ENCODE data around the gene TRABD2B. TPM values are rescaled to one million over a fixed set of nuclear protein-coding genes. Genes with fewer than 3 reads are reported as not detected.

TRABD2B gene
- total and polyA plus RNA-seq, 3 experiments from 2014 or later, result not detected

- DNase-seq, result no peak
- Mint-ChIP-seq H3K27ac (no peak overlapping the region), H3K36me3 (no peaks in the 10 kb centered on the region), H3K27me3 (peaks cover 7% of the 10 kb centered on the region in 2 donors), H3K9me3 (no peaks in the 10 kb centered on the region), H3K4me1 (no peaks in the 10 kb centered on the region), H3K4me3 (no peak overlapping the region)
- ChIA-PET POLR2A (no interaction called here), CTCF (no interaction called here)
- Histone ChIP-seq H3K27me3 (ENCODE audit: insufficient read depth, low read length, poor library complexity, severe bottlenecking) (no peaks in the 10 kb centered on the region), H3K9me3 (ENCODE audit: low read length) (no peaks in the 10 kb centered on the region), H3K4me1 (ENCODE audit: insufficient read depth, low read length) (no peaks in the 10 kb centered on the region), H3K4me3 (ENCODE audit: low read length) (no peak overlapping the region), H3K36me3 (ENCODE audit: insufficient read depth, low read length) (no peaks in the 10 kb centered on the region), H3K27ac (ENCODE audit: low read depth, low read length) (no peak overlapping the region)
Measured at GRCh38 chr1:48035371-48036141, 38.4 kb upstream of the TRABD2B start.

- no peak for DNase-seq
- Mint-ChIP-seq H3K36me3 (no peaks in the 10 kb centered on the region), H3K4me1 (no peaks in the 10 kb centered on the region), H3K27me3 (peaks cover 0 to 7% of the 10 kb centered on the region in 2 donors), H3K4me3 (no peak overlapping the region), H3K9me3 (no peaks in the 10 kb centered on the region), H3K27ac (no peak overlapping the region)
- Histone ChIP-seq H3K9me3 (ENCODE audit: low read length) (no peaks in the 10 kb centered on the region), H3K27ac (ENCODE audit: low read depth, low read length) (no peak overlapping the region), H3K4me1 (ENCODE audit: insufficient read depth, low read length) (no peaks in the 10 kb centered on the region), H3K36me3 (ENCODE audit: insufficient read depth, low read length) (no peaks in the 10 kb centered on the region), H3K4me3 (ENCODE audit: low read length) (no peak overlapping the region), H3K27me3 (ENCODE audit: insufficient read depth, low read length, poor library complexity, severe bottlenecking) (no peaks in the 10 kb centered on the region)
- ChIA-PET CTCF (no interaction called here), POLR2A (no interaction called here)
Measured at GRCh38 chr1:48033495-48034045, 36.4 kb upstream of the TRABD2B start.

GRCh38 chr1:48031676-48032075 is 34.5 kb upstream of the TRABD2B start:
- Histone ChIP-seq H3K4me1 (ENCODE audit: insufficient read depth, low read length) (no peaks in the 10 kb centered on the region), H3K36me3 (ENCODE audit: insufficient read depth, low read length) (no peaks in the 10 kb centered on the region), H3K9me3 (ENCODE audit: low read length) (no peaks in the 10 kb centered on the region), H3K4me3 (ENCODE audit: low read length) (no peak overlapping the region), H3K27ac (ENCODE audit: low read depth, low read length) (no peak overlapping the region), H3K27me3 (ENCODE audit: insufficient read depth, low read length, poor library complexity, severe bottlenecking) (no peaks in the 10 kb centered on the region)
- Mint-ChIP-seq H3K9me3 (no peaks in the 10 kb centered on the region), H3K36me3 (no peaks in the 10 kb centered on the region), H3K4me3 (no peak overlapping the region), H3K27ac (no peak overlapping the region), H3K4me1 (no peaks in the 10 kb centered on the region), H3K27me3 (peaks cover 0 to 9% of the 10 kb centered on the region in 2 donors)
- POLR2A ChIA-PET, result no interaction called here
- CTCF ChIA-PET, result no interaction called here
- no peak for DNase-seq

GRCh38 chr1:48030696-48031365 is 33.6 kb upstream of the TRABD2B start:
- H3K4me3 ChIP-seq (ENCODE audit: low read length), result no peak overlapping the region
- CTCF ChIA-PET, result no interaction called here
- H3K27ac ChIP-seq (ENCODE audit: low read depth, low read length), result no peak overlapping the region
- H3K4me1 ChIP-seq (ENCODE audit: insufficient read depth, low read length), result no peaks in the 10 kb centered on the region
- no peak overlapping the region for H3K27ac Mint-ChIP-seq
- H3K27me3 Mint-ChIP-seq, result peaks cover 0 to 9% of the 10 kb centered on the region in 2 donors
- H3K36me3 Mint-ChIP-seq, result no peaks in the 10 kb centered on the region
- no peaks in the 10 kb centered on the region for H3K27me3 ChIP-seq (ENCODE audit: insufficient read depth, low read length, poor library complexity, severe bottlenecking)
- H3K9me3 ChIP-seq (ENCODE audit: low read length), result no peaks in the 10 kb centered on the region
- H3K4me1 Mint-ChIP-seq, result no peaks in the 10 kb centered on the region
- POLR2A ChIA-PET, result no interaction called here
- H3K36me3 ChIP-seq (ENCODE audit: insufficient read depth, low read length), result no peaks in the 10 kb centered on the region
- DNase-seq, result no peak
- no peaks in the 10 kb centered on the region for H3K9me3 Mint-ChIP-seq
- H3K4me3 Mint-ChIP-seq, result no peak overlapping the region

- Histone ChIP-seq H3K4me3 (ENCODE audit: low read length) (no peak overlapping the region), H3K9me3 (ENCODE audit: low read length) (no peaks in the 10 kb centered on the region), H3K36me3 (ENCODE audit: insufficient read depth, low read length) (no peaks in the 10 kb centered on the region), H3K4me1 (ENCODE audit: insufficient read depth, low read length) (no peaks in the 10 kb centered on the region), H3K27ac (ENCODE audit: low read depth, low read length) (no peak overlapping the region), H3K27me3 (ENCODE audit: insufficient read depth, low read length, poor library complexity, severe bottlenecking) (no peaks in the 10 kb centered on the region)
- Mint-ChIP-seq H3K27ac (no peak overlapping the region), H3K36me3 (no peaks in the 10 kb centered on the region), H3K27me3 (peaks cover 0 to 9% of the 10 kb centered on the region in 2 donors), H3K9me3 (no peaks in the 10 kb centered on the region), H3K4me1 (no peaks in the 10 kb centered on the region), H3K4me3 (no peak overlapping the region)
- ChIA-PET CTCF (no interaction called here), POLR2A (no interaction called here)
- DNase-seq, result no peak
Measured at GRCh38 chr1:48030211-48030610, 33.0 kb upstream of the TRABD2B start.

GRCh38 chr1:48028218-48029069 is 31.3 kb upstream of the TRABD2B start:
- Histone ChIP-seq H3K36me3 (ENCODE audit: insufficient read depth, low read length) (no peaks in the 10 kb centered on the region), H3K4me1 (ENCODE audit: insufficient read depth, low read length) (no peaks in the 10 kb centered on the region), H3K4me3 (ENCODE audit: low read length) (no peak overlapping the region), H3K27ac (ENCODE audit: low read depth, low read length) (no peak overlapping the region), H3K9me3 (ENCODE audit: low read length) (no peaks in the 10 kb centered on the region), H3K27me3 (ENCODE audit: insufficient read depth, low read length, poor library complexity, severe bottlenecking) (no peaks in the 10 kb centered on the region)
- POLR2A ChIA-PET, result no interaction called here
- CTCF ChIA-PET, result no interaction called here
- DNase-seq, result no peak
- Mint-ChIP-seq H3K36me3 (no peaks in the 10 kb centered on the region), H3K27me3 (peaks cover 0 to 9% of the 10 kb centered on the region in 2 donors), H3K27ac (no peak overlapping the region), H3K4me1 (no peaks in the 10 kb centered on the region), H3K4me3 (no peak overlapping the region), H3K9me3 (no peaks in the 10 kb centered on the region)

GRCh38 chr1:48027533-48027835 is 30.3 kb upstream of the TRABD2B start:
- Histone ChIP-seq H3K27me3 (ENCODE audit: insufficient read depth, low read length, poor library complexity, severe bottlenecking) (no peaks in the 10 kb centered on the region), H3K9me3 (ENCODE audit: low read length) (no peaks in the 10 kb centered on the region), H3K4me1 (ENCODE audit: insufficient read depth, low read length) (no peaks in the 10 kb centered on the region), H3K36me3 (ENCODE audit: insufficient read depth, low read length) (no peaks in the 10 kb centered on the region), H3K27ac (ENCODE audit: low read depth, low read length) (no peak overlapping the region), H3K4me3 (ENCODE audit: low read length) (no peak overlapping the region)
- Mint-ChIP-seq H3K27me3 (peaks cover 0 to 9% of the 10 kb centered on the region in 2 donors), H3K4me1 (no peaks in the 10 kb centered on the region), H3K9me3 (no peaks in the 10 kb centered on the region), H3K27ac (no peak overlapping the region), H3K4me3 (no peak overlapping the region), H3K36me3 (no peaks in the 10 kb centered on the region)
- DNase-seq, result no peak
- ChIA-PET CTCF (no interaction called here), POLR2A (no interaction called here)

All from CD8-positive, alpha-beta memory T cell (primary cell).